Measurements from ENCODE around the gene PCDHGC5. TPM values are rescaled to one million over a fixed set of nuclear protein-coding genes. Genes with fewer than 3 reads are reported as not detected.

Gene PCDHGC5
- total and polyA plus RNA-seq, 2 of the 8 experiments (the other 6 are each of a cell fraction or from before 2014, with no cell fraction given): 0.41 to 1.1 TPM

DNA sequence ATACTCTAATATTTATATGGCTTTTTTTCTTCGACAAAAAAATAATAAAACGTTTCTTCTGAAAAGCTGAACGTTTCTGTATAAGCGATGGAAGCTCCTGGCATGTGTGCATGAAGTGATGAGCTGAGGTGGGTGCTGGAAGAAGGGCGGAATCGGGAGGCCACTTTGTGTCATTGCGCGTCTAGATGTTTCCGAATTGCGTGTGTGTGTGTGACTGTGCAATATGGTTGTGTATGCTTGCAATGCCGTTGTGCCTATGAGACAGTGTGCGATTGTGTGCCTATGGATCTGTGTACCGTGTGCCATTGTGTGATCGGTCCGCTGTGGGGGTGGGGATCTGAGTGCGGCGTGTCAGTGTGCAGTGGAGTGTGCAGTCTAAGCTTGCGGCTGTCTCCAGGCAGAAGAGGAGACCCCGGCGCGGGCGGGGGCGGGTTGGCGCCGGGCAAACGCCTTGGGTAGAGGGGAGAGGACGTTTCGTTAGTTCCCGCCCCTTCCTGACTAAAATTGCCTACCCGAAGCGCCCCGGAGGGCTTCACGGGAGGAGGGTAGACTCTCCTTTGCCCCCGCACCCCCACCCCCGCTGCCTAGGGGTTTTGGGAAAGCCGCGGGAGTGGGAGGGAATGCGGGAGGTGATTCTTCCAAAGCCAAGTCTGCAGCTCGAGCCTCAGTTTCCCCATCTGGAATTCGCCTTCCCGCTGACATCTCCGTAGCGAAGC is 24.2 kb downstream of the PCDHGC5 start:
- peak overlapping the region; percentile 47; the same call in 1 of the 2 replicates for H4K8ac ChIP-seq (ENCODE audit: extremely low read depth, insufficient read depth, low read length)
- peak overlapping the region; percentile 35 for H3K14ac ChIP-seq (ENCODE audit: insufficient read length)
- peak overlapping the region; percentile 79 for H3K18ac ChIP-seq (ENCODE audit: extremely low read depth, low read length)
- peaks cover 7 to 33% (median 16%) of the 10 kb centered on the region in 4 experiments for H3K4me1 ChIP-seq (replicated peaks in 1 of 4; ENCODE audit: control insufficient read depth in 3 of 4, insufficient read depth in 4 of 4, low read length in 3 of 4)
- H2AK5ac ChIP-seq (ENCODE audit: low read depth, low read length): peak overlapping the region; percentile 13; the same call in 1 of the 2 replicates
- peak overlapping the region; percentile 66; the same call in 1 of the 2 replicates for H2AFZ ChIP-seq (ENCODE audit: low read length)
- H3K9me3 ChIP-seq (ENCODE audit: insufficient read depth in 2 of 2, low read depth in 1 of 2, low read length in 1 of 2): no peaks in the 10 kb centered on the region
- H2BK120ac ChIP-seq (replicated peaks; ENCODE audit: low read depth, low read length): no peak overlapping the region
- H3K9ac ChIP-seq (replicated peaks in 1 of 4; ENCODE audit: extremely low read depth in 1 of 4, low read depth in 3 of 4, low read length in 3 of 4): peak overlapping the region in 3 of 4 experiments; percentile 20 to 57 (median 39); a peak in 6 of 7 replicates
- H3K4me3 ChIP-seq (ENCODE audit: extremely low read depth in 1 of 4, insufficient read depth in 2 of 4, low read depth in 3 of 4, low read length in 4 of 4): peak overlapping the region; percentile 61 to 83 (median 76)
- H2BK15ac ChIP-seq (ENCODE audit: low read length): peak overlapping the region; percentile 93
- no peaks in the 10 kb centered on the region for H4K20me1 ChIP-seq (replicated peaks in 1 of 2; ENCODE audit: control insufficient read depth in 1 of 2, insufficient read depth in 2 of 2, low read length in 2 of 2)
- H3K27me3 ChIP-seq (replicated peaks in 1 of 4; ENCODE audit: control insufficient read depth in 3 of 4, extremely low read depth in 1 of 4, insufficient read depth in 3 of 4, low read length in 3 of 4): no peaks in the 10 kb centered on the region
- no peaks in the 10 kb centered on the region for H3K79me2 ChIP-seq (ENCODE audit: control insufficient read depth in 1 of 2, insufficient read depth in 2 of 2, low read length in 2 of 2)
- peak overlapping the region; percentile 31 for H4K5ac ChIP-seq (ENCODE audit: insufficient read length, low read depth, low read length)
- no peaks in the 10 kb centered on the region for H3K79me1 ChIP-seq (ENCODE audit: low read depth, low read length)
- FAIRE-seq (no peak), DNase-seq (ENCODE audit: low read depth in 1 of 2, low spot score in 2 of 2) (peak in 1 of 2 experiments; percentile 70)
- peak overlapping the region; percentile 76 for H2BK5ac ChIP-seq (ENCODE audit: low read depth, low read length)
- 0 out of 2 replicates have a peak overlapping the region, but pooled peaks have one; percentile 67 for H2BK20ac ChIP-seq (ENCODE audit: low read length)
- no peak overlapping the region for H3K23ac ChIP-seq (ENCODE audit: insufficient read length)
- CTCF ChIA-PET (ENCODE audit: partially characterized antibody): interaction anchor here (0.6 to 50.9 kb wide), 54 partner anchors 10 to 456 kb away, joined by 3 to 1236 read pairs (median 4); partner anchors contain the start of genes PCDHB10, PCDHB11, PCDHB13 and PCDHB14
- H3K56ac ChIP-seq (replicated peaks; ENCODE audit: insufficient read length, low read depth, low read length): peak overlapping the region; percentile 1
- peak overlapping the region; percentile 84 for H3K27ac ChIP-seq (ENCODE audit: low read depth, low read length)
- H3K4ac ChIP-seq (replicated peaks; ENCODE audit: insufficient read length, low read depth, low read length): peak overlapping the region; percentile 96
- peak overlapping the region; percentile 93; the same call in 1 of the 2 replicates for H2BK12ac ChIP-seq (ENCODE audit: low read depth, low read length)
- peaks cover 2 to 12% (median 10%) of the 10 kb centered on the region in 4 experiments; a peak in 6 of 8 replicates for H3K36me3 ChIP-seq (ENCODE audit: control insufficient read depth in 2 of 4, insufficient read depth in 4 of 4, low read length in 3 of 4)
- H3K23me2 ChIP-seq (ENCODE audit: low read depth, low read length): peaks cover 15% of the 10 kb centered on the region
- POLR2A ChIA-PET (ENCODE audit: partially characterized antibody): interaction anchor here (0.7 to 5.1 kb wide), 24 partner anchors 9 to 193 kb away, joined by 3 to 33 read pairs (median 4); partner anchors contain the start of genes DIAPH1, PCDHGA10, PCDHGA11 and PCDHGA12
- WGBS, 2 experiments (ENCODE audit: extremely low coverage in 1 of 2, insufficient coverage in 1 of 2, insufficient read length in 1 of 2, insufficient replicate concordance in 2 of 2, low coverage in 1 of 2, low lambda C conversion rate in 2 of 2, missing lambda C conversion rate in 1 of 2): 5% methylated on average over 43 of the region's 43 CpGs; no CpG with 5 or more reads in 1 of the 2 experiments
- H4K91ac ChIP-seq (replicated peaks; ENCODE audit: insufficient read length, low read length): peak overlapping the region; percentile 71
- peak overlapping the region; percentile 98 to 100 for H3K4me2 ChIP-seq (ENCODE audit: insufficient read depth in 1 of 2, low read depth in 2 of 2, low read length in 2 of 2)
- TF ChIP-seq PHF8 (conservative IDR thresholded peaks at IDR 0.05; ENCODE audit: low read depth, low read length): no peak; the same call in 1 of the 2 replicates
- TF ChIP-seq CHD2 (IDR thresholded peaks at IDR 0.05; ENCODE audit: low read length): no peak
- peak; percentile 58; the same call in 1 of the 2 replicates for TF ChIP-seq POLR2AphosphoS5 (IDR thresholded peaks at IDR 0.05; ENCODE audit: low read depth, low read length)
- no peak for TF ChIP-seq MAFK (IDR thresholded peaks at IDR 0.05; ENCODE audit: low read depth, low read length)
- TF ChIP-seq TAF1 (IDR thresholded peaks at IDR 0.05; ENCODE audit: low read depth, low read length): no peak
- TF ChIP-seq EZH2 (IDR thresholded peaks at IDR 0.05; ENCODE audit: low read depth, low read length, severe bottlenecking): no peak
- no peak for TF ChIP-seq CEBPB (IDR thresholded peaks at IDR 0.05; ENCODE audit: low read depth, low read length)
- TF ChIP-seq, protein P1, sequence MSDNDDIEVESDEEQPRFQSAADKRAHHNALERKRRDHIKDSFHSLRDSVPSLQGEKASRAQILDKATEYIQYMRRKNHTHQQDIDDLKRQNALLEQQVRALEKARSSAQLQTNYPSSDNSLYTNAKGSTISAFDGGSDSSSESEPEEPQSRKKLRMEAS (IDR thresholded peaks at IDR 0.05): no peak
- TF ChIP-seq TBP (IDR thresholded peaks at IDR 0.05; ENCODE audit: low read depth, low read length): no peak
- no peak for TF ChIP-seq CHD1 (IDR thresholded peaks at IDR 0.05; ENCODE audit: low read depth, low read length)
- TF ChIP-seq RFX5 (IDR thresholded peaks at IDR 0.05; ENCODE audit: borderline replicate concordance, low read depth, low read length): no peak
- no peak for TF ChIP-seq CBX8 (IDR thresholded peaks at IDR 0.05; ENCODE audit: borderline replicate concordance, low read depth, low read length)

Data from H1 (cell line).